GM19463 (cell line): ENCODE data around the gene ZNF205.

Source experiments
- ATAC-seq: cut with Tn5 transposase; IDR thresholded peaks from one replicate; pipeline ENCODE4 v1.9.1; 2021; ENCODE audit warnings: mild to moderate bottlenecking, moderate library complexity; ENCODE audit not compliant: unreplicated experiment

Gene ZNF205

GRCh38 chr16:3084969-3085670, 27.3 kb upstream of the ZNF205 start:
- ATAC-seq = no peak

DNA sequence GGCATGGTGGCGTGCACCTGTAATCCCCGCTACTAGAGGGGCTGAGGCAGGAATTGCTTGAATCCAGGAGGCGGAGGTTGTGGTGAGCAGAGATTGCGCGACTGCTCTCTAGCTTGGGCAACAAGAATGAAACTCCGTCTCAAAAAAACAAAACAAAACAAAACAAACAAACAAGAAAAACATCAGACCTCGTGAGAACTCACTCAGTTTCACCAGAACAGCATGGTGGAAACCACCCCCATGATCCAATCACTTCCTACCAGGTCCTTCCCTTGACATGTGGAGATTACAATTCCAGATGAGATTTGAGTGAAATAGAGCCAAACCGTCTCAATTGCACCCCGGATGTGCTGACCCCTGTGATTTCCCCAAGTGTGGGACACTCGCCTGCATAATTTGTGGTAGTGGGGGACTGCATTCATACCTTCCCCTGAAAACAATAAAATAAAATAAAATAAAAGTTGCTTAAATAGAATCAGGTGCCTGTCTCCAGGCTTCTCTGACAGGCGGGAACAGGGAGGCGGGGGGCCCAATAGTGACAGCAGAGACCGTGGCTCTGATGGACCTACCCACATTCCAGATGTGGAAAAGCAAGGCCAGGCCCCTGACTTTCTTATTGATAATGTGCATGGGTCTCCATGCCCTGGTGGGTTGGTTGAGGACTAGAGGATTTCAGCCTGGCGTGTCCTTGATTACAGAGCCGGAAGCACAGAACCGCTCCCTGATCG, 26.4 kb upstream of the ZNF205 start:
- ATAC-seq = no peak

DNA sequence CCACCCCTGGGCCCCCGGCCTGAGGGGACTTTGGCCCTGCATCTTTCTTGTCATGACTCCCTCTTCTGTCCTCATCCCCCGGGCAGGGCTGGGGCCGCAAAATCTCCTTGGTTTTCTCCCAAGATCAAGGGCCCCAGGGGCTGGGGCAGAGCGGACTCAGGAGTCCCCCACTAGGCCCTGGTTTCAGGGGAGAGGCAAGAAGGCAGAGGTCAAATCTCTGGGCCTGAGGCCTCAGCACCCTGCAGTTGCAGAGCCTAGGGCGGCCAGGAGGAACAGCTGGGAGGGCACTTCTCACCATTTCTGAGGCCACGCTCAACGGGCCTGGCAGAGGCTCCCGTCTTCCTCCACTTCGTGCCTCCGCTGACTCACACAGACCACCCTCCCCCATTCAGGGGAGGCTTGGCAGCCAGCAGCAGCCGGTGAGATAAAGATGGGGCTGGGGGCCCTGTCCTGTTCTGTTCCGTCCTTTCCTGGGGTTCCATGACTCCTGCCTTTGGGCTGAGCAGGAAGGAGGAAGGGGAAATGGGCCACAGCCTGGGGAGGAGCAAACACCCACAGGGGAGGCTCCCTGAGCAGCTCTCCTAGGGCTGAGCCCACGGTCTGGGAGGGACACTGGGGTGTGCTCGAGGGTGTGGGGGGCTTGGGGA, 25.7 kb upstream of the ZNF205 start:
- no peak for ATAC-seq

DNA sequence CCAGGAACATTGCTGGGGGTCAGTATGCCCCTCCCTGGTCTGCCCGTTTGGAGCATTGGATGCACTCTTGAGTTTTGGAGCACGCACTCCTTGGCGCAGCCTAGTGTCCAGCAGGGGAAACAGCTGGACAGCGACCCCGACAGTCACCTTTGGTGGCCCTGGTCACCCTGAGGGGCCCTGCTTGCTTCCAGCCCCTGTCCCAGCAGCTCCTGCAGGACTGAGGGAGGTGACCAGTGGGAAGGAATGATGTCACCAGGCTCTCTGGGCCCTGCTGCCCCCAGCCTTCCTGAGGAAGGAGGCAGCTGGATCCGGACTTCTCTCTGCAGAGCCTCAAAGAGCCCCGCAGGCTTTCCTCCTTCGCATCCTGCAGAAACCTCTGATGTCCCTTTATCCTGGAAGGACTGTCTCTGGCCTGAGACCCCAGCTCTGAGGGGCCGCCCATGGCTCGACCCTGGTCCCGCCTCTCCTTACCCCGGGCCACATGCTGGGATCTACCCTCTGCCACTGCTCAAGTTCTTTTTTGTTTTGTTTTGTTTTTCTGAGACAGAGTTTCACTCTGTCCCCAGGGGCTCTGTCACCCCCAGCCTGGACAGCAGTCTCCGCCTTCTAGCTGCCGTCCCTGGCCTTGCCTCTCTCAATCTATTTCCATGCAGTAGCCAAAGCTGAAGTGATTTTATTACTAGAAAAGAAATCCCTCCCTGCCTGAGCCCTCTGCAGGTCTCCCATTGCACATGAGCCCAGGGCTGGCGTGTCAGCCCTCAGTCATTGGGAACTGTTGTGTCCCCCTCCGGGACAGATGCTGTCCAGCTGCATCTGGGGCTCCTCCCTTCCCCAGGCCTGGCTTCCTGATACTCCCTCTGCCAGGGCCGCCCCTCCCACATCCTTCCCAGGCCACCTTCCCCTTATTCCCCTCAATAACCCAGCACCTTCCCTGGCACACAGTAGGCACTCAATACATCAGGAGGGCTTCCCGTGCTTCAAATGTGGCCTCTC, 24.8 kb upstream of the ZNF205 start:
- ATAC-seq = no peak

- ATAC-seq = no peak
Observed at GRCh38 chr16:3088450-3088849, 23.9 kb upstream of the ZNF205 start.

GRCh38 chr16:3088925-3089716, 23.3 kb upstream of the ZNF205 start:
- no peak for ATAC-seq

- no peak for ATAC-seq
Observed at GRCh38 chr16:3089717-3090592, 22.4 kb upstream of the ZNF205 start.

DNA sequence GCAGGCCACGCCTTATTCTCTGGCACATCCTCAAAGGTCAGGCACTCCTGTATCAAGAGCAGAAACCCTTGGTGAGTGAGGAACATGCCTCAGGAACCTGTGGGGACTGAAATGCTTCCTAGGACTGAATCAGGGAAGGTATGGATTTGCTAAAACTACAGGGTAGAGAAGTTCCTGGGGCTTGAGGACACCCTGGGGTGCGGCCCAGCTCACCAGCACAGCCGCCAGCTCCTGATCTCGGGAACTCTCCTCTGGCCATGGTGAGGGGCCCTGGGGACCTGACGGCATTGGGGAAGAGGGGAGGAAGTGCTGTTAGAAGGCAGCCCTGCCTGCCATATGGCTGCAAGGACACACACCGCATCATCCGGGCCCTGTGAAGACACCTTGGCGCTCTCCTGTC, 20.8 kb upstream of the ZNF205 start:
- ATAC-seq = no peak

DNA sequence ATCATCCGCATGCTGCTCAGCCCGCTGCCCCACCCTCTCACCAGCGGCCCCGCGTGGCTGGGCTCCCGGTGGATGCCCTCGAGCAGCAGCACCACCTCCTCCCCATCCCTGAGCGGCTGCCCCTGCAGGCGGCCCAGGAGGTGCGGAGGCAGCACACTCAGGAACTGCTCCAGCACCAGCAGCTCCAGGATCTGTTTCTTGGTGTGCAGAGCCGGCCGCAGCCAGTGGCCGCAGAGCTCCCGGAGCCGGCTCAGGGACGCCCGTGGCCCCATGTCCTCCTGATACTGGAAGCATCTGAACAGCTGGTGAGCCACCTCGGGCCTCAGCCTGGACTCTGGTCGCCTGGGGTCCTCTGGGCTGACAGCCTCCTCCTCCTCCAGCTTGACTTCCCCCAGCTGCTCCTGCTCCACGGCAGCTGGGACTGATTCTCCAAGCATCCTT, 19.9 kb upstream of the ZNF205 start:
- no peak for ATAC-seq

DNA sequence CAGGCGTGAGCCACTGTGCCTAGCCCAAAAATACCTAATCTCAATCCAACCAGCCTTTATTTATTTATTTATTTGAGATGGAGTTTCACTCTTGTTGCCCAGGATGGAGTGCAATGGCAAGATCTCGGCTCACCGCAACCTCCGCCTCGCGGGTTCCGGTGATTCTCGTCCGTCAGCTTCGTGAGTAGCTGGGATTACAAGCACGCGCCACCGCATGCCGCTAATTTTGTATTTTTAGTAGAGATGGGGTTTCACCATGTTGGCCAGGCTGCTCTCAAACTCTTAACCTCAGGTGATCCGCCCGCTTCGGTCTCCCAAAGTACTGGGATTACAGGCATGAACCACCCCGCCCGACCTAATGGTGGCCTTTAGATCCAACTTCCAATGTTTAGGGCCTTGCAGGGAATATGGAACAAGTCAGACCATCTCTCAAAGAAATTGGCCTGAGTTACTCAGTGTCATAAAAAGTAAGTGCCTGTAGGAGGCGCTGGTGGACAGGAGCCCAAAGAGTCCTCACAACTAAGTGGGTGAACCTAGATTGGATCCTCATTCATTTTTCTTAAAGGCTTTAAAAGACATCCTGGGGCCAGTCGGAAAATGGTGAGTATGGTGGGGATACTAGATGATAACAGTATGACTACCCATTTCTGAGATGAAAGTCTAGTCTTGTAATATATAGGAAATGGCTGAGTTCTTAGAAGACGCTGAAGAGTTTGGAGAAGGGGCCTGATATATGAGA, 17.9 kb upstream of the ZNF205 start:
- ATAC-seq = no peak

DNA sequence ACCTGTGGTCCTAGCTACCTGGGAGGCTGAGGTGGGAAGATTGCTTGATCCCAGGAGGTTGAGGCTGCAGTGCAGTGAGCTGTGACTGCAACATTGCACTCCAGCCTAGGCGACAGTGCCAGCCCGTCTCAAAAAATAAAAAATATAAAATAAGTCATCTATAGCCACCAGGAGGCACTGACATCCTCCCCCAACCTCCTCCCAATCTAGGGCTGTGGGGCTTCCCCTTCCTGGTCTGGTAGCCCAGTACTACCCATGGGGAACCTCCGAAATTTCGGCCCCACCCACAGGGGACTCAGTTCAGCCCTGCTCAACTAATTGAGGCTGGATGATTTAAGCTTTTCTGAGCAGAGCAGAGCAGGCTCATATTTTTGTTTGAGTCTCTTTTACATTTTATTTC, 16.5 kb upstream of the ZNF205 start:
- ATAC-seq = peak; percentile 64

DNA sequence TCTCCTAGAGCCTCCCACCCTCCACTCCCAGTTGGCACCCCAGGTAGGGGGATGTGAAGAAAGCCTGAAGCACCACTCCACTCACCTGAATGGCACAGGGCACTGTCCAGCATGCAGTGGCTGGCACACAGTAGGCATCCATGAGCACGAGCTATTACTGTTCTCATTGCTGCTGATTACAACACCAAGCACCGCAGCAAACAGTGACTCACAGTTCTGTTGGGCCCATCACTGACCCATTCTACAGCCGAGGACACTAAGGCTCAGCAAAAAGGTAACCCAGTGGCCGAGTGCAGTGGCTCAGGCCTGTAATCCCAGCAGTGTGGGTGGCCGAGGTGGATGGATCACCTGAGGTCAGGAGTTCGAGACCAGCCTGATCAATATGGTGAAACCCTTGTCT, 16.0 kb upstream of the ZNF205 start:
- no peak for ATAC-seq

GRCh38 chr16:3097266-3097665, 15.1 kb upstream of the ZNF205 start:
- ATAC-seq = no peak

GRCh38 chr16:3098459-3099394, 13.7 kb upstream of the ZNF205 start, which contains the start of gene ZSCAN10:
Gene ZSCAN10 (minus strand): TSS chr16:3099294. CDS start chr16:3092937, 6,357 bp downstream.
- no peak for ATAC-seq

DNA sequence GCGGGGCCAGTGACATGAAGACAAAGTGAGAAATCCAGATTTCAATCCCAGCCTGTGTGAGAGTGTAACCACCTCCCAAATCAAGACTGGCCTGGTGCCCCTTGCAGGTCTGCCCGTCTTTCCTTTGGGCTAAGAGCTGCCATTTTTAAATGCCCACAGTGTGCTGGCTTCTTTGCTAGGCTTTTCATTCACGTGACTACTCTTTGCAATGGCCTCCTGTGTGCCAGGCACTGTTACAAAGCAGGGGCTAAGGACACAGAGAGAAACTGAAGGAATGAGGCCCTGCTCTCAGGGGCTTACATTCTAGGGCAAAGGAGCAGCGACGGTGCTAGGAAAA, 13.0 kb upstream of the ZNF205 start:
- ATAC-seq = no peak

DNA sequence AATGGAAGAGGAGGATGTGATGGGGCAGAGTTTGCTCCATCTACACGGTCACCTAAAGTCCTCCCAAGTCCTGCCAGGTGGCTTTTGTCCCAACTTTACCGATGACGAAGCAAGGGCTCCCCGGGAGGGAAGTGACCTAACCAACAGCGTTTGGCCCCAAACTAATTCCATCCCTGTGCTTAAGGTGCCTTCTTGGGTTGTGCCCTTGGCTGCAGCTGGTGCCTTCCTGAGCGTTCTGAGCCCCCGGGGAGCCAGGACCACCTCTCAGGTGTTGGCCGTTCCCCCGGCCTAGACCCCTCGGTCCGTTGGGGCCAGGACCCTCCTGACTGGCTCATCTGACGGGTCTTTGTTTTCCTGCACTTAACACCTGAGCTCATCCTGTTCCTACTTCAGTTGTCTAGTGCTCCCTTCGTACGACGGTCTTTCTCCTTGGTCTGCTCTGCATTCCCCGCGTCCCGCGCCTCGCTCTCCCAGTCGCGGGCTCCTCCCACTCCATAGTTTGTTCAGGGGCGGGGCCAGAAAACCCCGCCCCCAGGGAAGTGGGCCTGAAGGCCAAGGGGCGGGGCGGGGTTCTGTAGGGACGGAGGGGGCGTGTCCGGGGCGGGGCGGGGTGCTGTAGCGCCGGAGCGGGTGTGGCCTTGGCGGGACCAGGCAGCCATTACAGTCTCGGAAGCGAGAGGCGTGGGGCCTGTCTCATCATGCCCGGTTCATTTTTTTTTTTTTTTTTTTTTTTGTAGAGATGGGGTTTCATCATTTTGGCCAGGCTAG, 12.5 kb upstream of the ZNF205 start:
- peak; percentile 60 for ATAC-seq
